ENCODE measurements around the gene SERBP1. TPM values are rescaled to one million over a fixed set of nuclear protein-coding genes. Genes with fewer than 3 reads are reported as not detected.

The SERBP1 gene
- total and polyA plus RNA-seq, 12 donors = 59.7 to 226 (median 154) TPM

- no peak for DNase-seq
- 76 to 83% (median 82%) methylated on average over 9 of the region's 9 CpGs for WGBS, 4 donors
- Histone ChIP-seq H3K4me3 (no peak overlapping the region), H3K27ac (no peak overlapping the region), H3K36me3 (replicated peaks in 1 of 2) (no peaks in the 10 kb centered on the region), H3K27me3 (no peaks in the 10 kb centered on the region), H3K4me1 (replicated peaks in 1 of 2) (peaks cover 0 to 8% of the 10 kb centered on the region in 2 donors), H3K9me3 (replicated peaks in 1 of 3) (no peaks in the 10 kb centered on the region)
- TF ChIP-seq CTCF (IDR thresholded peaks at IDR 0.05) = no peak
- intact Hi-C loops (cut with DNase I) = no loop called here
These were observed 30.7 kb upstream of the SERBP1 start for GRCh38 chr1:67460676-67461500.

- 92 to 96% (median 93%) methylated on average over 3 of the region's 3 CpGs for WGBS, 4 donors
These were observed 28.9 kb upstream of the SERBP1 start for GRCh38 chr1:67459068-67459467.

GRCh38 chr1:67458663-67459062, 28.5 kb upstream of the SERBP1 start:
- WGBS, 4 donors = 72 to 84% (median 82%) methylated on average over 1 of the region's 1 CpG
- Histone ChIP-seq H3K36me3 (replicated peaks in 1 of 2) (no peaks in the 10 kb centered on the region), H3K4me3 (no peak overlapping the region), H3K27ac (no peak overlapping the region), H3K4me1 (replicated peaks in 1 of 2) (no peaks in the 10 kb centered on the region), H3K27me3 (no peaks in the 10 kb centered on the region), H3K9me3 (replicated peaks in 1 of 3) (no peaks in the 10 kb centered on the region)
- intact Hi-C loops (cut with DNase I) = no loop called here
- DNase-seq = no peak
- TF ChIP-seq POLR2A (IDR thresholded peaks at IDR 0.05) = no peak
- TF ChIP-seq CTCF (IDR thresholded peaks at IDR 0.05) = no peak

More at GRCh38 chr1:67459068-67459467, 28.9 kb upstream of the SERBP1 start:
- intact Hi-C loops (cut with DNase I) = no loop called here
- H3K27ac ChIP-seq = no peak overlapping the region
- H3K27me3 ChIP-seq = no peaks in the 10 kb centered on the region
- DNase-seq = no peak
- no peaks in the 10 kb centered on the region for H3K9me3 ChIP-seq (replicated peaks in 1 of 3)
- TF ChIP-seq POLR2A (IDR thresholded peaks at IDR 0.05) (no peak), CTCF (IDR thresholded peaks at IDR 0.05) (no peak)
- no peaks in the 10 kb centered on the region for H3K4me1 ChIP-seq (replicated peaks in 1 of 2)
- H3K4me3 ChIP-seq = no peak overlapping the region
- H3K36me3 ChIP-seq (replicated peaks in 1 of 2) = no peaks in the 10 kb centered on the region

GRCh38 chr1:67457247-67457646, 27.0 kb upstream of the SERBP1 start:
- Histone ChIP-seq H3K4me3 (no peak overlapping the region), H3K27ac (no peak overlapping the region), H3K27me3 (no peaks in the 10 kb centered on the region), H3K36me3 (replicated peaks in 1 of 2) (no peaks in the 10 kb centered on the region), H3K9me3 (replicated peaks in 1 of 3) (no peaks in the 10 kb centered on the region), H3K4me1 (replicated peaks in 1 of 2) (no peaks in the 10 kb centered on the region)
- 63 to 90% (median 68%) methylated on average over 1 of the region's 1 CpG for WGBS, 4 donors
- TF ChIP-seq CTCF (IDR thresholded peaks at IDR 0.05) (no peak), POLR2A (IDR thresholded peaks at IDR 0.05) (no peak)
- DNase-seq = no peak
- intact Hi-C loops (cut with DNase I) = no loop called here

All from adrenal gland (tissue), 12 donors.